Activated gamma-delta T cell treated with Interleukin-2 at 50 U/mL for 16 hours (primary cell): Measurements from ENCODE around the gene BMP10.
"Not testable (repeated sequence)": the region's sequence is repeated elsewhere in the genome, so short reads cannot be mapped to it uniquely, and the experiment has no call there.

ENCODE experiments used
- DNase-seq: peaks from one replicate; pipeline ENCODE4 v3.0.0-alpha.2; 2020

The BMP10 gene

GRCh38 chr2:68871159-68871764 lies at the start of gene BMP10:
TSS of gene BMP10 (minus strand) at chr2:68871397. CDS start at chr2:68871358, 39 bp downstream.
- no peak for DNase-seq

- DNase-seq = no peak
These were observed 49.4 kb upstream of the BMP10 start for GRCh38 chr2:68920481-68921170.

- no peak for DNase-seq
These were observed 47.3 kb upstream of the BMP10 start for GRCh38 chr2:68918497-68918896.

GRCh38 chr2:68917034-68917718 lies 46.0 kb upstream of the BMP10 start:
- DNase-seq = no peak

GRCh38 chr2:68916226-68916625 lies 45.0 kb upstream of the BMP10 start:
- DNase-seq = no peak

GRCh38 chr2:68915393-68915792 lies 44.2 kb upstream of the BMP10 start:
- DNase-seq = no peak

GRCh38 chr2:68913359-68913758 lies 42.2 kb upstream of the BMP10 start:
- DNase-seq = no peak

- DNase-seq = no peak
These were observed 41.5 kb upstream of the BMP10 start for GRCh38 chr2:68912732-68913131.

- DNase-seq = no peak
These were observed 40.9 kb upstream of the BMP10 start for GRCh38 chr2:68912111-68912510.

GRCh38 chr2:68911709-68912108 lies 40.5 kb upstream of the BMP10 start:
- DNase-seq = no peak

GRCh38 chr2:68911246-68911645 lies 40.0 kb upstream of the BMP10 start:
- no peak for DNase-seq

- peak; percentile 73 for DNase-seq
These were observed 38.8 kb upstream of the BMP10 start for GRCh38 chr2:68909793-68910674.

GRCh38 chr2:68908392-68908970 lies 37.3 kb upstream of the BMP10 start:
- peak; percentile 84 for DNase-seq

GRCh38 chr2:68907920-68908253 lies 36.7 kb upstream of the BMP10 start:
- no peak for DNase-seq

GRCh38 chr2:68907232-68907919 lies 36.2 kb upstream of the BMP10 start:
- DNase-seq = no peak

GRCh38 chr2:68906716-68907115 lies 35.5 kb upstream of the BMP10 start:
- no peak for DNase-seq

GRCh38 chr2:68905116-68905515 lies 33.9 kb upstream of the BMP10 start:
- no peak for DNase-seq

- no peak for DNase-seq
These were observed 30.4 kb upstream of the BMP10 start for GRCh38 chr2:68901561-68901960.

- DNase-seq = no peak
These were observed 30.0 kb upstream of the BMP10 start for GRCh38 chr2:68901199-68901514.

- no peak for DNase-seq
These were observed 29.4 kb upstream of the BMP10 start for GRCh38 chr2:68900496-68901198.

- not testable (repeated sequence) for DNase-seq
These were observed 24.8 kb upstream of the BMP10 start for GRCh38 chr2:68895981-68896380.

GRCh38 chr2:68889500-68889899 lies 18.3 kb upstream of the BMP10 start:
- DNase-seq = no peak
